ENCODE results near the gene COIL. TPM values are rescaled to one million over a fixed set of nuclear protein-coding genes. Genes with fewer than 3 reads are reported as not detected.

COIL gene
- total RNA-seq, 1 donor = 13.3 TPM

GRCh38 chr17:56936697-56937322 is 24.0 kb downstream of the COIL start:
- H3K4me3 ChIP-seq (ENCODE audit: low read depth, low read length) = no peak overlapping the region
- no peak for DNase-seq (ENCODE audit: low read depth)
- TF ChIP-seq CTCF (IDR thresholded peaks at IDR 0.05; ENCODE audit: insufficient read depth, low read length) = no peak

- DNase-seq (ENCODE audit: low read depth) = no peak
- no peak overlapping the region for H3K4me3 ChIP-seq (ENCODE audit: low read depth, low read length)
- TF ChIP-seq CTCF (IDR thresholded peaks at IDR 0.05; ENCODE audit: insufficient read depth, low read length) = no peak
Observed at GRCh38 chr17:56935461-56935860, 25.4 kb downstream of the COIL start.

DNA sequence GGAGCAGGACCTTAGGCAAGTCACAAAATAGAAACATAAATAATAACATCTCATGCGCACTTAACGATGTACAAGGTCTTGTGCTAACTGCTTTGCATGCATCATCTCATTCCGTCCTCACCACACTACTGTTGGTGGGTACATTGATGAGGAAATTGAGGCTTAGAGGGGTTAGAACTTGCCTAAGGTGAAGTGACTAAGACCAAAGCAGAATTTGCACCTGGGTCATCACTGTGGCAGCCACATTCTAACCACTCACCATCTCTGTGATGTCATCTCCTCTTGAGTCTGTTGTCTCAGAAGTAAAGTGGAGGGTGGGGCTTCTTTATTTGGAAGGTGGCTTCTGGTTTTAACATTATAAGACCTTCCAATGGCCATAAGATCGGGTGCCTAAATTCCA is 26.6 kb downstream of the COIL start:
- TF ChIP-seq CTCF (IDR thresholded peaks at IDR 0.05; ENCODE audit: insufficient read depth, low read length) = no peak
- H3K4me3 ChIP-seq (ENCODE audit: low read depth, low read length) = no peak overlapping the region
- no peak for DNase-seq (ENCODE audit: low read depth)

GRCh38 chr17:56933868-56934267 is 27.0 kb downstream of the COIL start:
- no peak for TF ChIP-seq CTCF (IDR thresholded peaks at IDR 0.05; ENCODE audit: insufficient read depth, low read length)
- DNase-seq (ENCODE audit: low read depth) = no peak
- no peak overlapping the region for H3K4me3 ChIP-seq (ENCODE audit: low read depth, low read length)

DNA sequence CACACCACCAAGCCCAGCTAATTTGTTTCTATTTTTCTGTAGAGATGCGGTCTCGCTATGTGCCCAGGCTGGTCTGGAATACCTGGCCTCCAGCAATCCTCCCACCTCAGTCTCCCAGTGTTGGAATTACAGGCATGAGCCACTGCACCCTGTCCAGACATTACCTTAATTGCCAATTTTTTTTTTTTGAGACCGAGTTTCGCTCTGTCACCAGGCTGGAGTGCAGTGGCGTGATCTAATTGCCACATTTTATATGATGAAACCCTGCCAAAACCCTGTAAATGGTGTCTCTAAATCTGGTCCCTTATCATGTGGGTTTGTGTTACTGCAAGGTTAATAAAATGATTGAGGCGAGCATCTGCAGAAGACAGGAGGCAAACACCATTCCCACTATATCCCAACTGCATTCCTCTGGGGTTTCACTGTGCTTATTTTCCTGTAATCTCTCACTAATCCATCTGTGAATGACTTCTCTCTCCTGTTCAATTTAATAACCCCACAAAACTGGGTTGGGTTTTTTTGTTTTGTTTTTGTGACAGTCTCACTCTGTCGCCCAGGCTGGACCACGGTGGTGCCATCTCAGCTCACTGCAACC is 27.6 kb downstream of the COIL start:
- no peak for DNase-seq (ENCODE audit: low read depth)

DNA sequence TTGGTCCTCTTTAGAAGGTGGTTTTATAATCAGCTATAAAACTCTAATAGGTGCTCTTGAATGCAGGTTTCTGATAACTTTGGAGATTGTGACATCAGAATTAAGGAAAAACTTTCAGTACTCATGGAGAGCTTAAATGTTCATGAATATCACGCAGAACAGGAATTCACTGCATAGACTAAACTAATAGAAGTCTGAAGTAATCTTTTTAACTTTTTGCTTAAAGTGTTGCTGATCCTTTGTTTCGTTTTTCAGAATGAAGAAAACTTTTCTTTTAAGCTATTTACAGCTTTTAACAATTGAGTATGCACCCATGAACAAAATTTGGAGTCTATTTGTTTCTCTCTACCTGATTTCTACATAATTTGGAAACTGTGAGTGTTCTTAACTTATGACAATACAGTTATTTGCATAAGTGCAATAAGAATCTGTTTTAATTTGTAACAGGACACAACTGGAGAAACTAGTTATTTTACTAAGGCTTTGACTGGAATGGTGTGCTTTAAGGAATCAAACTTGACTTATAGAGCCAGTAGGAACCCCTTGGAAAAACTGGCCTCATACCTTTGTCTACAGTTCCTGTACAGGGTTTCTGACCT is 30.0 kb downstream of the COIL start:
- DNase-seq (ENCODE audit: low read depth) = no peak
- no peak for TF ChIP-seq CTCF (IDR thresholded peaks at IDR 0.05; ENCODE audit: insufficient read depth, low read length)
- no peak overlapping the region for H3K4me3 ChIP-seq (ENCODE audit: low read depth, low read length)

More for the DNA sequence above, 27.6 kb downstream of the COIL start:
- H3K4me3 ChIP-seq (ENCODE audit: low read depth, low read length) = no peak overlapping the region
- TF ChIP-seq CTCF (IDR thresholded peaks at IDR 0.05; ENCODE audit: insufficient read depth, low read length) = no peak
